Neutrophil (primary cell): ENCODE measurements around the gene LRRC3B.

Experiments used
- H3K27ac ChIP-seq: fragments of 200-600 bp; sonication (generic); 2 replicates; pipeline ENCODE4 v1.5.1; 2016; ENCODE audit warnings: mild to moderate bottlenecking, moderate library complexity
- H3K27me3 ChIP-seq: fragments of 200-600 bp; sonication (generic); 2 replicates; pipeline ENCODE4 v1.6.0; 2016; ENCODE audit warnings: mild to moderate bottlenecking
- H3K36me3 ChIP-seq: fragments of 200-600 bp; sonication (generic); 2 replicates; pipeline ENCODE4 v1.5.1; 2017
- H3K4me1 ChIP-seq, 2 experiments: fragments of 200-600 bp in 1 of 2; sonication (generic) in 1 of 2; 1 replicate in 1 of 2; 2 replicates in 1 of 2; pipeline versions ENCODE4 v1.5.1 to v1.6.1; 2013 to 2016; ENCODE audit warnings: low read depth in 1 of 2, low read length in 1 of 2, mild to moderate bottlenecking in 1 of 2, moderate library complexity in 1 of 2; ENCODE audit not compliant: control insufficient read depth in 1 of 2, insufficient read depth in 1 of 2
- H3K4me3 ChIP-seq, 2 experiments: fragments of 200-600 bp in 1 of 2; sonication (generic) in 1 of 2; 1 replicate in 1 of 2; 2 replicates in 1 of 2; pipeline ENCODE4 v1.5.1; 2013 to 2016; ENCODE audit warnings: low read depth in 1 of 2, low read length in 1 of 2, mild to moderate bottlenecking in 1 of 2, moderate library complexity in 1 of 2
- H3K9me3 ChIP-seq: fragments of 200-600 bp; sonication (generic); 2 replicates; pipeline ENCODE4 v1.5.1; 2016
- TF ChIP-seq, protein P1 (sequence below): fragments of 200-600 bp; sonication (generic); IDR thresholded peaks from 2 replicates; pipeline ENCODE4 v1.5.1; 2016; ENCODE audit warnings: antibody characterized with exemption

Gene LRRC3B

DNA sequence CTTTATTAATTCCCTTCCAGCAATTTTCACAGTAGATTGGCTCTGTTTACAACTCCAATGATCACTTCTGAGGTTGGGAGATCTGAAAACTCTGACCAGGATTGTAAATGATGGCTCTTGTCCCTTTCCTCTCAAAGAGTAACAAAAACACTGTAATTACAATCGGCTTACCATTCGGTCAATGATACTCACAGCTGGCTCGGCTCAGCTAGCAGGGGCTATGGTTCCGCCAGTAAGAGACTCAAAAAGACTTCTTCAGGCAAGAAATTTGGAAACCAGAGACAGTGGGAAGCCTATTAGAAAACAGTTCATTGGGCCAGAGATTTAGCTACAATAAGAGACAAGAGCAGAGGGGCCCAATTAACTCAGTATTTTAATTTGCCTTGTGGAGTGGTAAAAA lies 96.6 kb downstream of the LRRC3B start:
- no peaks in the 10 kb centered on the region for H3K27me3 ChIP-seq
- H3K27ac ChIP-seq, result no peak overlapping the region
- no peaks in the 10 kb centered on the region for H3K4me1 ChIP-seq
- TF ChIP-seq, protein P1, sequence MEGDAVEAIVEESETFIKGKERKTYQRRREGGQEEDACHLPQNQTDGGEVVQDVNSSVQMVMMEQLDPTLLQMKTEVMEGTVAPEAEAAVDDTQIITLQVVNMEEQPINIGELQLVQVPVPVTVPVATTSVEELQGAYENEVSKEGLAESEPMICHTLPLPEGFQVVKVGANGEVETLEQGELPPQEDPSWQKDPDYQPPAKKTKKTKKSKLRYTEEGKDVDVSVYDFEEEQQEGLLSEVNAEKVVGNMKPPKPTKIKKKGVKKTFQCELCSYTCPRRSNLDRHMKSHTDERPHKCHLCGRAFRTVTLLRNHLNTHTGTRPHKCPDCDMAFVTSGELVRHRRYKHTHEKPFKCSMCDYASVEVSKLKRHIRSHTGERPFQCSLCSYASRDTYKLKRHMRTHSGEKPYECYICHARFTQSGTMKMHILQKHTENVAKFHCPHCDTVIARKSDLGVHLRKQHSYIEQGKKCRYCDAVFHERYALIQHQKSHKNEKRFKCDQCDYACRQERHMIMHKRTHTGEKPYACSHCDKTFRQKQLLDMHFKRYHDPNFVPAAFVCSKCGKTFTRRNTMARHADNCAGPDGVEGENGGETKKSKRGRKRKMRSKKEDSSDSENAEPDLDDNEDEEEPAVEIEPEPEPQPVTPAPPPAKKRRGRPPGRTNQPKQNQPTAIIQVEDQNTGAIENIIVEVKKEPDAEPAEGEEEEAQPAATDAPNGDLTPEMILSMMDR, result no peak
- H3K4me3 ChIP-seq, result no peak overlapping the region
- no peaks in the 10 kb centered on the region for H3K9me3 ChIP-seq
- no peaks in the 10 kb centered on the region for H3K36me3 ChIP-seq

DNA sequence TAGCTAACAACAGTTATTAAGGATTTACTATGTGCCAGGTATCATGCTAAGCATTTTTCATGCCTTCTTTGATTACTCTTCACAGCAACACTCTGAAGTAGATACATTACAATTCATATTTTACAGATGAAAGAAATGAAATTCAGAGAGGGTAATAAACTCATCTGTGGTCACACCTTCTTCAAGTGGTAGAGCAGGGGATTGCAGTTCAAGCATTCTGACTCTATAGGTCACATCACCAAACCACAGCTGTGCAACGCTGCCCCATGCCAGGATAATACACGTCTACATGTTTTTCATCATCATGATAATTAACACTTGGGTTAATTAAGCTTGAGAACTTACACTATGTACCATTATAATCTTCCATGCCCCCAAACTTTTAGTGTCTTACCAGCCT lies 98.5 kb downstream of the LRRC3B start:
- no peak overlapping the region for H3K27ac ChIP-seq
- H3K4me1 ChIP-seq, result no peaks in the 10 kb centered on the region
- no peak overlapping the region for H3K4me3 ChIP-seq
- H3K27me3 ChIP-seq, result no peaks in the 10 kb centered on the region
- H3K36me3 ChIP-seq, result no peaks in the 10 kb centered on the region
- no peaks in the 10 kb centered on the region for H3K9me3 ChIP-seq
- TF ChIP-seq, protein P1, result no peak

DNA sequence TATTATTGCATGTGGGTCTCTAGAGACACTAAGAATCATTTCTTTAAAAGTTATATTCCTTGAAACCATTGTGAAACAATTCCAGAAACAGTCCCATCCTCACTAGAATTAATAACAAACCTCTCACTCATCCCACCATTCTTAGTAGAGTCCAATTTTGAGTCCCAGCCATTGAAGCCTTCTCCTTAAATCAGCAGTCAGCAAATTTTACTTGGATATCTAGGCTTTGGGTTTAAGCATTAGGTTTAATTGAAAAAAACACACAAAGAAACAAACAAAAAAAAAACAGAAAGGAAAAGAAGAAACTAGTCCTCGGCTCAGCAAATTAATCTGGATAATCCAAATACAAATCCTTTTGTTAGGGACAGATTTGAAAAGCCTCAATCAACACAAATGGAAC lies 109.3 kb downstream of the LRRC3B start:
- Histone ChIP-seq H3K4me1 (no peaks in the 10 kb centered on the region), H3K9me3 (no peaks in the 10 kb centered on the region), H3K27ac (no peak overlapping the region), H3K4me3 (no peak overlapping the region), H3K27me3 (no peaks in the 10 kb centered on the region), H3K36me3 (no peaks in the 10 kb centered on the region)
- TF ChIP-seq, protein P1, result no peak

DNA sequence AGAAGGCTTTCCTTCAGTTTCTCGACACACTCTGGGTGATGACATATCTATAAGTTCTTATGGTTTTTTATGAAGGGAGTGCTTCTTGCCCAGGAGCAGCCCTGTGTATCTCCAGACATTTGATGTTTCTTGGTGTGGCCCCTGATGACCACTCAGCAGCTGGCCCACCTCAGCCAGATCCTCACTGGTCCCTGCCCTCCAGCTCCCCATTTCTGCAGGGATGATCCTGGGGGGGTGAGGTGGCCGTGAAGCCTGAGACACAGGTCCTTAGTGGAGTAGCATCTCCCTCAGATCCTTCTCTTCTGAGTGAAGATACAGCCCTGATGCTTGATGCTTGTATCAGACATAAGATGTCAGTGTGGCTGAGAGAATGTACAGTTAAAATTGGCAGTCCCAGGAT lies 127.7 kb downstream of the LRRC3B start:
- Histone ChIP-seq H3K4me3 (no peak overlapping the region), H3K27ac (no peak overlapping the region), H3K4me1 (no peaks in the 10 kb centered on the region), H3K36me3 (no peaks in the 10 kb centered on the region), H3K9me3 (no peaks in the 10 kb centered on the region), H3K27me3 (no peaks in the 10 kb centered on the region)
- TF ChIP-seq, protein P1, result no peak

DNA sequence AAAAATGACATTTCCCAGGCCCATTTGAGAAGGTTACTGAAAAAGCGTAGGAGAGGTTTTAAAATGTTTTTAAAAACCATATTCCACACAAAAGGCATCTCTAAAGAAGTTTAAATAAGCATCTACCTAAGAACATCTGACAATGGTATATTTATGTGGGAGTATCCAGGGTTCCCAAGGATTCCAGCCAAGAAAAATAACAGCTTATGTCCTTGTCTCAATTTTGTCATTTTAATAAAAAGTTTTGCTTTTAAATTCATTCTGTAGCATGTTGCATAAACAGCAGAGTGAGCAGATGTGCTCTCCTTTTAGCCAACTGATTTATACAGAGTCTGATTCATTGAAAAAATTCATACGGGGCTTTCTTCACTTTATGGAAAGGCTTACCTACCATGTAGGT lies 129.9 kb downstream of the LRRC3B start:
- Histone ChIP-seq H3K27ac (no peak overlapping the region), H3K4me1 (no peaks in the 10 kb centered on the region), H3K4me3 (no peak overlapping the region), H3K27me3 (no peaks in the 10 kb centered on the region), H3K9me3 (no peaks in the 10 kb centered on the region), H3K36me3 (no peaks in the 10 kb centered on the region)
- TF ChIP-seq, protein P1, result no peak

DNA sequence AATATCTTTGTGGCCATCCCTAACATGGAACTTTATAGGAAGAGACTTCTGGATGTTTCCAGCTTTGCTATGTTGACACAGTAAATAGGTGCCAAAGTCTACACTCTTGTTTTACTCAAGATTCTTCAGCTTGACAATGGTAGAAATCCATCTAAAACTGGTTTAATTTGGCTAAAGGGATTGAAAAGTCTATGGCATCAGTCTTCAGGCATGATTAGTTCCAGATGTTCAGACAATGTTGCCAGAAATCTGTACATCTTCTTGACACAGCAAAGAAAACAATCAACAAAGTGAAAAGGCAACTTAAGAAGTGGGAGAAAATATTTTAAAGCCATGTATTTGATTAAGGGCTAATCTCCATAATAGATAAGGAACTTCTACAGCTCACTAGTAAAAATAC lies 130.5 kb downstream of the LRRC3B start:
- Histone ChIP-seq H3K9me3 (no peaks in the 10 kb centered on the region), H3K27me3 (no peaks in the 10 kb centered on the region), H3K4me1 (no peaks in the 10 kb centered on the region), H3K27ac (no peak overlapping the region), H3K36me3 (no peaks in the 10 kb centered on the region), H3K4me3 (no peak overlapping the region)
- TF ChIP-seq, protein P1, result no peak
